ENCODE data around the gene KIF3B. TPM values are rescaled to one million over a fixed set of nuclear protein-coding genes. Genes with fewer than 3 reads are reported as not detected.
"Not testable (repeated sequence)": the region's sequence is repeated elsewhere in the genome, so short reads cannot be mapped to it uniquely, and the experiment has no call there.

KIF3B gene
- total RNA-seq, 2 experiments from 2014 or later: 38.9 to 39.4 TPM

DNA sequence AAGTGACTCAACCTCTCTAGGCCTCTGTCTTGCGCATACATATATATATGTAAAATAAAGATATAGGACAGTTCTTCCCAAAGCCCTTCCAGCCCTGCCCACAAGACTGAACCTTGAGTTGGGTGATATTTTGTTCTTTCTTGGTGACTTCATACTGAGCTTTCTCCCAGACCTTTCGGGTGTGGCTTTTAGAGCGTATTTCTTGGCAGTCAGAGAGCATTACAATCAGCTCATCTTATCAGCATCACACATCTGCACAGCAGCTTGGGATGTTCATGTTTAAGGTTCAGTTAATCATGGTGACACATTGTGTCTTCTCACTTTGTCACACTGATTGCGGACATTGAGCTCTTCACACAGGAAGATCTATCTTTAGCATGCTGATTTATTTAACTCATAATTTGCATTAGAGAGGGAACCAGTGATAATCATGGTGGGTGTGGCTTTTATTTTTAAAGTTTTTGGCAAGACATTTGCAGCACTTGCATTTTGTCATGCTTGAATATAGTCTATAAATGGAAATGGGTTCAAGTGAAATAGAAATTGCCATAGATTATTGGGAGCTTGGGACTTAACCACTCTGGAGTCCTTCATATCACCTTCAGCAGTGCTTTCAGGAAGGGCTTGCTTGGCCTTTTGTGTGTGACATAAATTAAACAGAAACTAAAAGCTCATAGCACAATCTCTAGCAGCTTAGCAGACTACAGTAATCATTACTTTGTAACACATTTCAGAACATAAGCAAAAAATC lies 8.3 kb downstream of the KIF3B start:
- CTCF ChIA-PET: interaction anchor here (0.8 to 2.1 kb wide), 7 partner anchors 30 to 367 kb away, joined by 3 to 13 read pairs (median 4); no protein-coding TSS in a partner anchor
- no peaks in the 10 kb centered on the region for H3K9me3 Mint-ChIP-seq
- peaks cover 85% of the 10 kb centered on the region for H3K4me1 Mint-ChIP-seq (ENCODE audit: low read depth)
- POLR2A ChIA-PET: interaction anchor here (0.5 to 3.6 kb wide), 22 partner anchors 7 to 1121 kb away, joined by 3 to 41 read pairs (median 4); partner anchors contain the start of gene ASXL1
- peaks cover 30% of the 10 kb centered on the region for H3K36me3 Mint-ChIP-seq
- intact Hi-C loops (cut with micrococcal nuclease): loop anchor here (1.0 to 10.0 kb wide), 9 partner anchors 8 to 199 kb away; partner anchors contain the start of gene KIF3B
- no peaks in the 10 kb centered on the region for H3K27me3 Mint-ChIP-seq
- peak; percentile 69 for DNase-seq
- peak overlapping the region; percentile 62 for H3K4me3 Mint-ChIP-seq
- peak overlapping the region; percentile 91 for H3K27ac Mint-ChIP-seq

DNA sequence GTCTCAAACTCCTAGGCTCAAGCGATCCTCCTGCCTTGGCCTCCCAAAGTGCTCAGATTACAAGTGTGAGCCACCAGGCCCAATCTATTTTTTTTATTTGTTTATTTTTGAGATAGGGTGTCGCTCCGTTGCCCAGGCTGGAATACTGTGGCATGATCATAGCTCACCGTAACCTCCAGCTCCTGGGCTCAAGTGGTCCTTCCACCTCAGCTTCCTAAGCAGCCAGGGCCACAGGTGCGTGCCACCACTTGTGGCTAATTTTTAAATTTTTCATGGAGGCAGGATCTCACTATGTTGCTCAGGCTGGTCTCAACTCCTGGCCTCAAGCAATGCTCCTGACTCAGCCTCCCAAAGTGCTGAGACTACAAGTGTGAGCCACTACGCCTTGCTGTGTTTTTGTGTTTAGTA lies 9.8 kb downstream of the KIF3B start:
- ChIA-PET CTCF (no interaction called here), POLR2A (interaction anchor here (0.7 to 3.0 kb wide), 4 partner anchors 9 to 83 kb away, joined by 4 to 41 read pairs (median 22); no protein-coding TSS in a partner anchor)
- intact Hi-C loops (cut with micrococcal nuclease): loop anchor here (10.0 kb wide), 1 partner anchor 198 kb away; no protein-coding TSS in a partner anchor
- H3K27me3 Mint-ChIP-seq: no peaks in the 10 kb centered on the region
- H3K4me3 Mint-ChIP-seq: no peak overlapping the region
- H3K4me1 Mint-ChIP-seq (ENCODE audit: low read depth): peaks cover 78% of the 10 kb centered on the region
- H3K27ac Mint-ChIP-seq: peak overlapping the region; percentile 91
- peak; percentile 29 for DNase-seq
- peaks cover 21% of the 10 kb centered on the region for H3K36me3 Mint-ChIP-seq
- H3K9me3 Mint-ChIP-seq: no peaks in the 10 kb centered on the region

DNA sequence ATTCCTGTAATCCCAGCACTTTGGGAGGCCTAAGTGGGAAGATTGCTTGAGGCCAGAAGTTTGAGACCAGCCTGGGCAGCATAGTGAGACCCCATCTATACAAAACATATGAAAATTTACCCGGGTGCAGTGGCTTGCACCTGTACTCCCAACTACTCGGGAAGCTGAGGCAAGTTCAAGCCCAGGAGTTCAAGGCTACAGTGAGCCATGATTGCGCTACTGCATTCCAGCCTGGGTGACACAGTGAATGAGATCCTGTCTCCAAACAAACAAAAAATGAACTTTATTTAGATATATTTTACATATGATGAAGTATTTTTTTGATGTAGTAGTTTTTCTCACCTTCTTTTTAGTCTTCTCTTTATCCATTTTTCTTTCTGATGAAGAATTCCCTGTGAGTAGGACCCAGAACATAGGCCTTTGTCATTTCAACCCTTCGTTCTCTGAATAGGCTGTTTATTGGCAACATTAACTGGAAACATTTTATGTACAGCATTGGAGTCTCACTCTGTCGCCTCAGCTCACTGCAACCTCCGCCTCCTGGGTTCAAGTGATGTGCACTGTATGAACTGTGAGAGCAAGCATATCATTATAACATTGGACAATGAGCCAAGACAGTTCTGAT lies 10.9 kb downstream of the KIF3B start:
- H3K27me3 Mint-ChIP-seq: no peaks in the 10 kb centered on the region
- CTCF ChIA-PET: interaction anchor here (0.6 kb wide), 2 partner anchors 11 to 132 kb away, joined by 3 read pairs; no protein-coding TSS in a partner anchor
- H3K36me3 Mint-ChIP-seq: peaks cover 20% of the 10 kb centered on the region
- no peak for DNase-seq
- H3K4me1 Mint-ChIP-seq (ENCODE audit: low read depth): peaks cover 71% of the 10 kb centered on the region
- H3K27ac Mint-ChIP-seq: peak overlapping the region; percentile 58
- H3K9me3 Mint-ChIP-seq: no peaks in the 10 kb centered on the region
- intact Hi-C loops (cut with micrococcal nuclease): loop anchor here (10.0 kb wide), 1 partner anchor 196 kb away; no protein-coding TSS in a partner anchor
- POLR2A ChIA-PET: no interaction called here
- H3K4me3 Mint-ChIP-seq: no peak overlapping the region

DNA sequence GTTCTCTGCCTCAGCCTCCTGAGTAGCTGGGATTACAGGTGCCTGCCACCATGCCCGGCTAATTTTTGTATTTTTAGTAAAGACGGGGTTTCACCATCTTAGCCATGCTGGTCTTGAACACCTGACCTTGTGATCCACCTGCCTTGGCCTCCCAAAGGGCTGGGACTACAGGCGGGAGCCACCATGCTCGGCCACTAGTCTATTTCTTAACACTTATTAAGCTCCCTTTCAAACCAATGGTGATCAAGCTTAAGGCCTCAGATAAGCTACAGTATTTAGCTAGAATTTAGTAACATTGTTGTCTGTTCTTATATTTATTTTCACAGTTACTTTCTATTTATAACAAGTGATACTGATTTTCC lies 11.8 kb downstream of the KIF3B start:
- H3K4me3 Mint-ChIP-seq, H3K9me3 Mint-ChIP-seq, H3K27me3 Mint-ChIP-seq, DNase-seq: not testable (repeated sequence)
- intact Hi-C loops (cut with micrococcal nuclease): loop anchor here (10.0 kb wide), 1 partner anchor 196 kb away; no protein-coding TSS in a partner anchor
- ChIA-PET CTCF (interaction anchor here (0.6 to 1.0 kb wide), 2 partner anchors 11 to 12 kb away, joined by 3 read pairs; no protein-coding TSS in a partner anchor), POLR2A (interaction anchor here (0.9 to 1.3 kb wide), 2 partner anchors 84 to 85 kb away, joined by 3 to 4 read pairs; no protein-coding TSS in a partner anchor)
- peaks cover 20% of the 10 kb centered on the region for H3K36me3 Mint-ChIP-seq
- peak overlapping the region; percentile 58 for H3K27ac Mint-ChIP-seq
- H3K4me1 Mint-ChIP-seq (ENCODE audit: low read depth): peaks cover 68% of the 10 kb centered on the region

DNA sequence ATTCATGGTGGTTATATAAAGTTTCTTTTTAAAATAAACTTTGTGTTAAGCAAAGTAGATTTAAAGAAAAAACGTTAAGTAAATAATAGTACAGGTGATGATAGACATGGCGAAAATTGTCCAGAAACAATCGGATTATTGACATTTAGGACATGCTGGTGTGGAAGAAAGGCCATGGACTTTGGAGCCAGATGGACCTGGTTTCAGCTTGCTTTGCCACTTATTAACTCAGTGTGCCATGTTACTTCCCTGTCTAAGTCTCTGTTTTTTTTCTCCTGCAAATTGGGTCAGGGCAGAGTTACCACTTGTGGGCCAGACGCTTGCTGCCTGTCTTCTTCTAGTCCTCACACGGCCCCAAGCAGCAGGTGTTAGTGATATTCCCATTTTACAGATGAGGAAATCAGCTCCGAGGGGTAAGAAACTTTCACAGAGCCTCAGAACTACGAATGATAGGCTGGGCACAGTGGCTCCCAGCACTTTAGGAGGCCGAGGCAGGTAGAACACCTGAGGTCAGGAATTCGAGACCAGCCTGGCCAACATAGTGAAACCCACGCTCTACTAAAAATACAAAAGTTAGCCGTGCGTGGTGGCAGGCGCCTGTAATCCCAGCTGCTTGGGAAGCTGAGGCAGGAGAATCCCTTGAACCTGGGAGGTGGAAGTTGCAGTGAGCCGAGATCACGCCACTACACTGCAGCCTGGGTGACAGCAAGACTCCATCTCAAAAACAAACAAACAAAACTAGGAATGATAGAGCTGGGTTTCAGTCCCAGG lies 12.4 kb downstream of the KIF3B start:
- peaks cover 18% of the 10 kb centered on the region for H3K36me3 Mint-ChIP-seq
- H3K4me1 Mint-ChIP-seq (ENCODE audit: low read depth): peaks cover 68% of the 10 kb centered on the region
- H3K27ac Mint-ChIP-seq: peak overlapping the region; percentile 46
- CTCF ChIA-PET: interaction anchor here (1.0 kb wide), 1 partner anchor 11 kb away, joined by 3 read pairs; no protein-coding TSS in a partner anchor
- intact Hi-C loops (cut with micrococcal nuclease): loop anchor here (10.0 kb wide), 1 partner anchor 195 kb away; no protein-coding TSS in a partner anchor
- H3K27me3 Mint-ChIP-seq: no peaks in the 10 kb centered on the region
- H3K9me3 Mint-ChIP-seq: no peaks in the 10 kb centered on the region
- DNase-seq: no peak
- POLR2A ChIA-PET: interaction anchor here (0.9 to 1.3 kb wide), 2 partner anchors 84 to 85 kb away, joined by 3 to 4 read pairs; no protein-coding TSS in a partner anchor
- no peak overlapping the region for H3K4me3 Mint-ChIP-seq

DNA sequence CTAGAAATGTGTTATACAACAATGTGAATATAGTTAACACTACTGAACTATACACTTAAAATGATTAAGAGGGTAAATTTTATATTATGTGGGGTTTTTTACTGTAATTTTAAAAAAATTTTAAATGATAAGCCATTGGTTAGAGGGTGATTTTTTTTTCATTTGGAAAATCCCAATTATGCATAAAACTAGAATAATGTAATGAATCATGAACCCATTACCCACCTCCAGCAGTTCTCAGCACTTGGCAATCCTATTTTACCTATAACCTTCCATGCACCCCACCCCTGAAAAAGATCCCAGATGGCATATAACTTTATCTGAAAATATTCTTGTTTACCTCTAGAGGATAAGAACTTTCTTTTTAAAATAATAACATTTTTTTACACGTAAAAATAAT lies 13.7 kb downstream of the KIF3B start:
- Mint-ChIP-seq H3K27ac (peak overlapping the region; percentile 67), H3K4me1 (ENCODE audit: low read depth) (peaks cover 55% of the 10 kb centered on the region)
- POLR2A ChIA-PET: interaction anchor here (0.8 to 1.0 kb wide), 2 partner anchors 13 to 59 kb away, joined by 3 read pairs; no protein-coding TSS in a partner anchor

DNA sequence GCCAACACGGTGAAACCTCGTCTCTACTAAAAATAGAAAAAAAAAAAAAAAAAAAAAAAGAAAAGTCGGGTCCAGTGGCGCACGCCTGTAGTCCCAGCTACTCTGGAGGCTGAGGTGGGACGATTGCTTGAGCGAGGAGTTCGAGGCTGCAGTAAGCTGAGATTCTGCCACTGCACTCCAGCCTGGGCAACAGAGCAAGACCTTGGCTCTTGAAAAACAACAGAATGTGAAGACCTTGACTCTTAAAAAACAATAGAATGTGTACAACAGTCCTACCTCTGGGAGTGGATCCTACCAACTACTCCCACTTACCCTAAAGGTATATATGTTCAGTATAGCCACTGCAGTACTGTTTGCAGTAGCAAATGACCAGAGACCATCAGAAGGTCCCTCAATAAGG lies 15.1 kb downstream of the KIF3B start:
- intact Hi-C loops (cut with micrococcal nuclease): no loop called here
- H3K27ac Mint-ChIP-seq: no peak overlapping the region
- H3K36me3 Mint-ChIP-seq: peaks cover 20% of the 10 kb centered on the region
- no peak overlapping the region for H3K4me3 Mint-ChIP-seq
- peaks cover 54% of the 10 kb centered on the region for H3K4me1 Mint-ChIP-seq (ENCODE audit: low read depth)
- H3K27me3 Mint-ChIP-seq: no peaks in the 10 kb centered on the region
- ChIA-PET POLR2A (interaction anchor here (0.6 to 1.0 kb wide), 2 partner anchors 14 to 24 kb away, joined by 3 read pairs; no protein-coding TSS in a partner anchor), CTCF (no interaction called here)
- DNase-seq: no peak
- no peaks in the 10 kb centered on the region for H3K9me3 Mint-ChIP-seq

More for the DNA sequence above, 13.7 kb downstream of the KIF3B start:
- H3K4me3 Mint-ChIP-seq: no peak overlapping the region
- CTCF ChIA-PET: no interaction called here
- no peaks in the 10 kb centered on the region for H3K27me3 Mint-ChIP-seq
- intact Hi-C loops (cut with micrococcal nuclease): no loop called here
- no peaks in the 10 kb centered on the region for H3K9me3 Mint-ChIP-seq
- peaks cover 18% of the 10 kb centered on the region for H3K36me3 Mint-ChIP-seq
- no peak for DNase-seq

DNA sequence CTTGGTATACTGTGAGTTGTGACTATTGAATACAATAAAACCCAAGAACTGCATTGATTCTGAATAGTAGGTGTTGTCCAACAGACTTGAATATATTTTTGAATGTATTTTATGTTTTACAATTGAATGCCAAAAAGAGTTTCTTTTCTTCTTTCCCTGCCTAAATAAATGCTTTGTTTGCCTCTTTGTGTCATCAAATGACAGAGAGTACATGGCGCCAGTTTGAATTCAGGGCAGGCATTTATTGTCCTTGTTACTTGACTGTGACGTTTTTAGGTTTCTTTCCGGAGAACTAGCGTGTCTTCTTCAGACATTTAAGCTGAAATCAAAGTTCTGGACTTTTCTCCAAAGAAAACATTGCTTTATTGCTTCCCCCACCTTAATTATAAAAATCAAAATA lies 16.6 kb downstream of the KIF3B start:
- Mint-ChIP-seq H3K27me3 (no peaks in the 10 kb centered on the region), H3K9me3 (no peaks in the 10 kb centered on the region), H3K36me3 (peaks cover 17% of the 10 kb centered on the region), H3K4me1 (ENCODE audit: low read depth) (peaks cover 54% of the 10 kb centered on the region), H3K4me3 (no peak overlapping the region), H3K27ac (no peak overlapping the region)
- intact Hi-C loops (cut with micrococcal nuclease): no loop called here
- POLR2A ChIA-PET: no interaction called here
- CTCF ChIA-PET: no interaction called here
- no peak for DNase-seq

DNA sequence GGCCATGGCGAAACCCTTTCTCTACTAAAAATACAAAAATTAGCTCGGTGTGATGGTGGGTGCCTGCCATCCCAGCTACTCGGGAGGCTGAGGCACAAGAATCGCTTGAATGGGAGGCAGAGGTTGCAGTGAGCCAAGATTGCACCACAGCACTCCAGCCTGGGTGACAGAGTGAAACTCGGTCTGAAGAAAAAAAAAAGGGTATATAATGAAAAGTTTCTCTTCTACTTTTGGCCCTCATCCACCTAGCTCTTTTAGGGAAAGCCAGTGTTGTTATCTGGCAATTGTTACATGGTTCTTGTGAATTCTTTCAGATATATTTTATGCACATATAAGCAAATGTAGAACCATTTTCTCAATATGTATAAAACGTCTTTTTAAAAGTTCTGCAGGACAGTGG lies 19.0 kb downstream of the KIF3B start:
- Mint-ChIP-seq H3K27ac (no peak overlapping the region), H3K4me3 (no peak overlapping the region), H3K9me3 (no peaks in the 10 kb centered on the region), H3K27me3 (no peaks in the 10 kb centered on the region), H3K4me1 (ENCODE audit: low read depth) (peaks cover 43% of the 10 kb centered on the region), H3K36me3 (peaks cover 6% of the 10 kb centered on the region)
- DNase-seq: no peak
- ChIA-PET POLR2A (no interaction called here), CTCF (no interaction called here)
- intact Hi-C loops (cut with micrococcal nuclease): no loop called here

DNA sequence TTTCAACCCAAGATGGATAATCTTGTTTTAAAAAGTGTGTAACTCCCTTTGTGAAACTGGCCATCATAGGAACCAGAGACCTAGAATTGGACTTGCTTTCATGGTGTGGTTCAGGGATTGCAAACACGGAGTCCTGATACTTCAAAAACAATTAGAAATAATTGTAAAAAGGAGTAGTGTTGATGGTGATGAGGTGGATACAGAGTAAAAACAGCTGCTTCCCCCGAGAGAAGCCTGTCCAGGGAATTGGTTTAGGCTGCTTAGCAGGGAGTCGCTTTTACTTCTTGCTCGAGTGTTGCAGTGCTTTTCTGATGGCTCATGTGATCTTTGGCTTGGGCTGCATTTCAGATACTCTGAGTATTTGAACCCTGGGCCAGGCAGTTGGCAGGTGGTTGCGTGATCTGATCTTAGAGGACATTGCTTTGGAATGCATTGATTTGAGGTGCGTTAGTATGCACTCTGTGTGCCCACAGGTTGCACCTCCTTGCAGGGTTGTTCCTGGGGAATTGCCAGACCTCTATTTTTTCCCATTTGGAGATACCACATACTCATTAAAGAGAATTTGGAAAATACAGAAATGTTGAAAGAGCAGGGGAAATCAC lies 19.5 kb downstream of the KIF3B start:
- no peaks in the 10 kb centered on the region for H3K9me3 Mint-ChIP-seq
- ChIA-PET POLR2A (no interaction called here), CTCF (no interaction called here)
- no peak overlapping the region for H3K4me3 Mint-ChIP-seq
- H3K27me3 Mint-ChIP-seq: no peaks in the 10 kb centered on the region
- peaks cover 46% of the 10 kb centered on the region for H3K4me1 Mint-ChIP-seq (ENCODE audit: low read depth)
- intact Hi-C loops (cut with micrococcal nuclease): no loop called here
- DNase-seq: no peak
- peaks cover 7% of the 10 kb centered on the region for H3K36me3 Mint-ChIP-seq
- no peak overlapping the region for H3K27ac Mint-ChIP-seq

DNA sequence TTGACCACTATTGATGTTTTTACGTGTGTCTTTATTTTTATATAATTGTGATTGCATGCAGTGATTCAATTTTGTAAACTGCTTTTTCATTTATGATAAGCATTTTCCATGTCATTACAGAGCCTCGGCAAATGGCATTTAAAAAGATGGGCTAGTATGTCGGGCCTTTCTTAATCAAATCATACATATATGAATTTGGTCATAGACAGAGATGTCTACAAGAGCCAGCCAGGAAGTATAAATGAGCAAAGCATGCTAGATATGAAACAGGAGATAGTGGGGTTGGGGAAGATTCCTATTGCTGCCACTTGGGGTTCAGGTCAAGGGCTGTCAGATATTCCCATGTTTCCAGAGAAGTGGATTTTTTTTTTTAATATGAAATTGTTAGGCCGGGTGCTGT lies 20.0 kb downstream of the KIF3B start:
- ChIA-PET CTCF (no interaction called here), POLR2A (no interaction called here)
- no peaks in the 10 kb centered on the region for H3K9me3 Mint-ChIP-seq
- H3K4me1 Mint-ChIP-seq (ENCODE audit: low read depth): peaks cover 51% of the 10 kb centered on the region
- no peak overlapping the region for H3K27ac Mint-ChIP-seq
- no peak for DNase-seq
- intact Hi-C loops (cut with micrococcal nuclease): no loop called here
- H3K36me3 Mint-ChIP-seq: peaks cover 10% of the 10 kb centered on the region
- no peak overlapping the region for H3K4me3 Mint-ChIP-seq
- H3K27me3 Mint-ChIP-seq: no peaks in the 10 kb centered on the region
